ENCODE results near the gene KLF7.

The KLF7 gene

GRCh38 chr2:207137596-207138337 is 28.0 kb downstream of the KLF7 start:
- no peaks in the 10 kb centered on the region for H3K9me3 ChIP-seq (ENCODE audit: severe bottlenecking)
- H3K36me3 ChIP-seq = no peaks in the 10 kb centered on the region
- H3K4me3 ChIP-seq (ENCODE audit: low read depth, low read length) = no peak overlapping the region
- H3K27ac ChIP-seq = no peak overlapping the region
- no peak for TF ChIP-seq CTCF (IDR thresholded peaks at IDR 0.05; ENCODE audit: low read depth, low read length)
- H3K27me3 ChIP-seq (ENCODE audit: insufficient read depth, low read depth, severe bottlenecking) = no peaks in the 10 kb centered on the region
- DNase-seq = no peak

GRCh38 chr2:207136874-207137273 is 28.9 kb downstream of the KLF7 start:
- Histone ChIP-seq H3K27ac (peak overlapping the region; percentile 63), H3K4me3 (ENCODE audit: low read depth, low read length) (no peak overlapping the region), H3K9me3 (ENCODE audit: severe bottlenecking) (no peaks in the 10 kb centered on the region), H3K36me3 (no peaks in the 10 kb centered on the region), H3K27me3 (ENCODE audit: insufficient read depth, low read depth, severe bottlenecking) (no peaks in the 10 kb centered on the region)
- TF ChIP-seq CTCF (IDR thresholded peaks at IDR 0.05; ENCODE audit: low read depth, low read length) = no peak
- DNase-seq = no peak

GRCh38 chr2:207135801-207136457 is 29.8 kb downstream of the KLF7 start:
- peak; percentile 47 for DNase-seq

GRCh38 chr2:207135340-207135739 is 30.4 kb downstream of the KLF7 start:
- no peaks in the 10 kb centered on the region for H3K36me3 ChIP-seq

More at GRCh38 chr2:207135801-207136457, 29.8 kb downstream of the KLF7 start:
- H3K9me3 ChIP-seq (ENCODE audit: severe bottlenecking) = no peaks in the 10 kb centered on the region
- H3K4me3 ChIP-seq (ENCODE audit: low read depth, low read length) = no peak overlapping the region
- TF ChIP-seq CTCF (IDR thresholded peaks at IDR 0.05; ENCODE audit: low read depth, low read length) = no peak
- no peaks in the 10 kb centered on the region for H3K36me3 ChIP-seq
- no peaks in the 10 kb centered on the region for H3K27me3 ChIP-seq (ENCODE audit: insufficient read depth, low read depth, severe bottlenecking)
- peak overlapping the region; percentile 63 for H3K27ac ChIP-seq

GRCh38 chr2:207133820-207134519 is 31.8 kb downstream of the KLF7 start:
- TF ChIP-seq CTCF (IDR thresholded peaks at IDR 0.05; ENCODE audit: low read depth, low read length) = no peak
- peak overlapping the region; percentile 21 for H3K4me3 ChIP-seq (ENCODE audit: low read depth, low read length)
- no peaks in the 10 kb centered on the region for H3K27me3 ChIP-seq (ENCODE audit: insufficient read depth, low read depth, severe bottlenecking)
- DNase-seq = peak; percentile 44
- H3K27ac ChIP-seq = peak overlapping the region; percentile 92
- H3K36me3 ChIP-seq = no peaks in the 10 kb centered on the region
- no peaks in the 10 kb centered on the region for H3K9me3 ChIP-seq (ENCODE audit: severe bottlenecking)

More at GRCh38 chr2:207135340-207135739, 30.4 kb downstream of the KLF7 start:
- H3K4me3 ChIP-seq (ENCODE audit: low read depth, low read length) = no peak overlapping the region
- DNase-seq = no peak
- no peaks in the 10 kb centered on the region for H3K27me3 ChIP-seq (ENCODE audit: insufficient read depth, low read depth, severe bottlenecking)
- no peak for TF ChIP-seq CTCF (IDR thresholded peaks at IDR 0.05; ENCODE audit: low read depth, low read length)
- no peak overlapping the region for H3K27ac ChIP-seq
- no peaks in the 10 kb centered on the region for H3K9me3 ChIP-seq (ENCODE audit: severe bottlenecking)

Measured in WERI-Rb-1 (cell line).